A673 (cell line): ENCODE measurements around the gene MRPL14. TPM values are rescaled to one million over a fixed set of nuclear protein-coding genes. Genes with fewer than 3 reads are reported as not detected.

Source experiments
- BruUV-seq: library from RNA; stranded (reverse); fragments of 400-500 nt; replicated peaks from 2 replicates; lab custom pipeline; 2021; lab: Mats Ljungman, UMichigan
- CTCF ChIA-PET: fragments of 300-600 bp; sonication (Branson Sonifier 250); formaldehyde crosslinking; loops from one replicate; lab custom pipeline; 2022; ENCODE audit warnings: antibody characterized with exemption; lab: Charles Lee
- POLR2A ChIA-PET: fragments of 300-600 bp; sonication (Branson Sonifier 250); formaldehyde crosslinking; loops from one replicate; lab custom pipeline; 2022; ENCODE audit warnings: antibody characterized with exemption; ENCODE audit not compliant: low non-redundant PET; lab: Charles Lee
- DNase-seq: peaks from one replicate; pipeline ENCODE4 v3.0.0-alpha.2; 2015; ENCODE audit warnings: low spot score
- H3K27ac ChIP-seq: fragments of 200-600 bp; sonication (generic); 2 replicates; pipeline ENCODE4 v1.5.1; 2016; ENCODE audit warnings: mixed run types, low read depth, mild to moderate bottlenecking, mixed read lengths, antibody characterized with exemption, low read length; ENCODE audit not compliant: poor library complexity, severe bottlenecking
- H3K27me3 ChIP-seq: fragments of 200-600 bp; sonication (generic); replicated peaks from 2 replicates; pipeline ENCODE4 v1.6.1; 2017; ENCODE audit warnings: mixed run types, low read depth, mild to moderate bottlenecking, mixed read lengths, antibody characterized with exemption, low read length; ENCODE audit not compliant: insufficient read depth, poor library complexity
- H3K36me3 ChIP-seq: fragments of 200-600 bp; sonication (generic); 2 replicates; pipeline ENCODE4 v1.6.1; 2016; ENCODE audit warnings: mixed run types, mild to moderate bottlenecking, mixed read lengths, antibody characterized with exemption, low read length; ENCODE audit not compliant: insufficient read depth, poor library complexity, severe bottlenecking
- H3K4me1 ChIP-seq: fragments of 200-600 bp; sonication (generic); 2 replicates; pipeline ENCODE4 v1.6.1; 2017; ENCODE audit warnings: mixed run types, mild to moderate bottlenecking, mixed read lengths, antibody characterized with exemption, low read length; ENCODE audit not compliant: insufficient read depth, poor library complexity, severe bottlenecking
- H3K4me3 ChIP-seq: fragments of 200-600 bp; sonication (generic); 2 replicates; pipeline ENCODE4 v1.5.1; 2016; ENCODE audit warnings: low read depth, mixed run types, mild to moderate bottlenecking, mixed read lengths, low read length; ENCODE audit not compliant: poor library complexity, severe bottlenecking
- H3K9me3 ChIP-seq: fragments of 200-600 bp; sonication (generic); 2 replicates; pipeline ENCODE4 v1.6.1; 2016; ENCODE audit warnings: mixed run types, low read depth, mild to moderate bottlenecking, mixed read lengths, antibody characterized with exemption, low read length; ENCODE audit not compliant: poor library complexity, severe bottlenecking
- EZH2 ChIP-seq: fragments of 200-600 bp; sonication (generic); IDR thresholded peaks from 2 replicates; pipeline ENCODE4 v1.6.1; 2017; ENCODE audit warnings: borderline replicate concordance, low read depth, mild to moderate bottlenecking, mixed read lengths, antibody characterized with exemption, low read length; ENCODE audit not compliant: poor library complexity, severe bottlenecking
- intact Hi-C: fragments of 100-400 bp; cut with micrococcal nuclease; formaldehyde crosslinking; loops from one replicate; pipeline ENCODE4 v1.10.0; 2022; ENCODE audit not compliant: unreplicated experiment
- total RNA-seq: library from RNA; stranded (reverse); gene quantifications from 2 replicates; pipeline ENCODE4 v1.2.3, GENCODE V29; 2021
- TF ChIP-seq, protein P1 (sequence below): fragments of 300-800, 200-600 bp; sonication (generic); conservative IDR thresholded peaks from 2 replicates; pipeline ENCODE4 v1.5.1; 2017; ENCODE audit warnings: low read depth, mild to moderate bottlenecking, antibody characterized with exemption, low read length, moderate library complexity, mixed read lengths

The MRPL14 gene
- total RNA-seq, 1 experiment from 2014 or later: 78.8 TPM

DNA sequence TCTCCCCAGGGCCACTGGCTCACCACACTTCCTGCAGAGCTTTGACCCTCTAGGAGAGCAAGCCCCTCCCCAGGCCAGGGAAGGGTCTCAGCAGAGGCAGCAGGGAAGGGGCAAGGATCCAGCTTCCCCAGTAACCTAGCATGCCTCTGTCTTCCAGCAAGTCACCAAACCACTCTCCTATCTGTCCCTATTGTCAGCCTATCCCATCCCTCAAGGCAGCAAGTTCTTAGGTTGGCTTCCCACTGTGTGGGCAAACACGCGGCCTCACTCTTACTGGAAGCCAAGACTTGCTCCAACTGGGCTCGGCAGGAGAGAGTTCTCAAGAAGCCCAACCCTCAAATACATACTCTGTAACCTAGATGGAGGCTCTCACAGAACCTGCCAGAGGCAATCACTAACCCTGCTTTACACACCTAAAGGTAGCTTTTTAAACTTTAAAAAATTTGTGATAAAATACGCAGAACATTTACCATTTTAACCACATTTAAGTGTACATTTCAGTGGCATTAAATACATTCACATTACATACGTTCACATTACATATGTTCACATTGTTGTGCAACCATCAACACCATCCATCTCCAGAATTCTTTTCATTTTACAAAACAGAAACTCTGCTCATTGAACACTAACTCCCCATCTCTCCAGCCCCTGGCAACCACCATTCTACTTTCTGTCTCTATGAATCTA, 58.5 kb downstream of the MRPL14 start:
- Histone ChIP-seq H3K4me1 (peaks cover 10% of the 10 kb centered on the region), H3K9me3 (no peaks in the 10 kb centered on the region), H3K27ac (no peak overlapping the region), H3K4me3 (no peak overlapping the region), H3K36me3 (no peaks in the 10 kb centered on the region), H3K27me3 (no peaks in the 10 kb centered on the region)
- CTCF ChIA-PET: no interaction called here
- POLR2A ChIA-PET: no interaction called here
- no peak for TF ChIP-seq EZH2
- TF ChIP-seq, protein P1, sequence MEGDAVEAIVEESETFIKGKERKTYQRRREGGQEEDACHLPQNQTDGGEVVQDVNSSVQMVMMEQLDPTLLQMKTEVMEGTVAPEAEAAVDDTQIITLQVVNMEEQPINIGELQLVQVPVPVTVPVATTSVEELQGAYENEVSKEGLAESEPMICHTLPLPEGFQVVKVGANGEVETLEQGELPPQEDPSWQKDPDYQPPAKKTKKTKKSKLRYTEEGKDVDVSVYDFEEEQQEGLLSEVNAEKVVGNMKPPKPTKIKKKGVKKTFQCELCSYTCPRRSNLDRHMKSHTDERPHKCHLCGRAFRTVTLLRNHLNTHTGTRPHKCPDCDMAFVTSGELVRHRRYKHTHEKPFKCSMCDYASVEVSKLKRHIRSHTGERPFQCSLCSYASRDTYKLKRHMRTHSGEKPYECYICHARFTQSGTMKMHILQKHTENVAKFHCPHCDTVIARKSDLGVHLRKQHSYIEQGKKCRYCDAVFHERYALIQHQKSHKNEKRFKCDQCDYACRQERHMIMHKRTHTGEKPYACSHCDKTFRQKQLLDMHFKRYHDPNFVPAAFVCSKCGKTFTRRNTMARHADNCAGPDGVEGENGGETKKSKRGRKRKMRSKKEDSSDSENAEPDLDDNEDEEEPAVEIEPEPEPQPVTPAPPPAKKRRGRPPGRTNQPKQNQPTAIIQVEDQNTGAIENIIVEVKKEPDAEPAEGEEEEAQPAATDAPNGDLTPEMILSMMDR: no peak
- no TSS peak for BruUV-seq
- no peak for DNase-seq
- intact Hi-C loops: no loop called here

DNA sequence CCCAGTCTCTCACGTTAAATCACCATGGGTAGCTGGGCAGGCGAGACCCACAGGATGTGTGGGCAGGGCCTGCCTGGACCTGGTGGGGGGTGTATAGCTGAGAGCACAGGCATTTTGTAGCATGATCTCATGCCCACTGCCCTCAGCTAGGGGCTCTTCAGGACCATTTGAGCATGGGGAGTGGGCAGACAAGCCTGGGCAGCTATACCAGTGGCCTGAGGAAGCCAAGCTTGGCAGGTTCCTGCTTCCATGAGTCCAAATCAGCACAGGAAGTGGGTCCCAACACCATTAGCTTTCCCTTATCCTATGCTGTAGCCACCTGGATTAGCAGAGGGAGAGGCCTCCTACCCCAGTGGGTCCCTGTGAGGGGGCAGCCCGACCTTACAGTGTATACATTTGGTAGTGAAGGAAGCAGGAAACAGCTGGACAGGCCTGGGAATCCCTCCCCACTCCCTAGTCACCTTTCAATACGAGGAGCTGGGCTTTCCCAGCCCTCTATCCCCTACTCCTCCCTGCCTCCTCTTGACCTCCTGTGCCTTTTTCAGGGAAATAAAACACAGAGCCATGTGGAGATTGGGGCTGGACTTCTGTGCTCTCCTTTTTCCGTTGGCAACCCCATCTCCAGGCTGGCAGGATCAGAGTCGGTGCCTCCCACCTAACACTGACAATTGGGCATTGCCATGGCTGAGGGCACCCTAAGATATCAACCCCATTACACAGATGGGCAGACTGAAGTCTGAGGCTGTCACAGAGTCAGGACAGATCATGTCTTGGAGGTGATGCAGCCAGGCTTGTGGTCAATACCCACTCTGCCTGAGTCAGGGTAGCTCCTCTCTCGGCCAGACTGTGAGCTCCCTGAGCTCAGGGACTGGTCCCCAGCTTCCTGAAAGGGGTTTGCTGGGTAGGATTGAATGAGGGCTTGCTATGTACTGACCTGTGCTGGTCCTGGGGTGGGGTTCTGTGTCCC, 59.8 kb downstream of the MRPL14 start:
- ChIA-PET CTCF (no interaction called here), POLR2A (no interaction called here)
- Histone ChIP-seq H3K4me1 (peaks cover under 1% of the 10 kb centered on the region), H3K4me3 (no peak overlapping the region), H3K9me3 (no peaks in the 10 kb centered on the region), H3K27me3 (no peaks in the 10 kb centered on the region), H3K36me3 (no peaks in the 10 kb centered on the region), H3K27ac (no peak overlapping the region)
- TF ChIP-seq, protein P1: no peak
- TF ChIP-seq EZH2: no peak
- intact Hi-C loops: no loop called here
- no TSS peak for BruUV-seq
- DNase-seq: no peak

DNA sequence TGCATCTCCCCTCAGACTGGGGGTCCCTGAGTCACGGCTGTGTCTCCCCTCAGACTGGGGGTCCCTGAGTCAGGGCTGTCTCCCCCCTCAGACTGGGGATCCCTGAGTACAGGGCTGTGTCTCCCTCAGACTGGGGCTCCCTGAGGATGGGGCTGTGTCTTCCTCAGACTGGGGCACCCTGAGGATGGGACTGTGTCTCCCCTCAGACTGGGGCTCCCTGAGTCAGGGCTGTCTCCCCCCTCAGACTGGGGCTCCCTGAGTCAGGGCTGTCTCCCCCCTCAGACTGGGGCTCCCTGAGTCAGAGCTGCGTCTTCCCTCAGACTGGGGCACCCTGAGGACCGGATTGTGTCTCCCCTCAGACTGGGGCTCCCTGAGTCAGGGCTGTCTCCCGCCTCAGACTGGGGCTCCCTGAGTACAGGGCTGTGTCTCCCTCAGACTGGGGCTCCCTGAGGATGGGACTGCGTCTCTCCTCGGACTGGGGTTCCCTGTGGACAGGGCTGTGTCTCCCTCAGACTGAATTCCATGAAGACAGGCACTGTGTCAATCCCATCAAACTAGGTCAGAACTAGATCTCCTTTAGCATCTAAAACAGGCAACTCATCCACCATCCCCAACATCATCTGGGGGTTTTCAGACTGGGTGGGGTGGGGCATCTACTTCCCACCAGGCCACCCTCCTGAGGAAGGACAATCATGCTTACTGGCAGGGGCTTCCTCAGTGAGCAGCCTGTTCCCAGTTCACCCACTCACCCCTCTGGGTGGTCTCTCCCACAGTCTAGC, 60.7 kb downstream of the MRPL14 start:
- H3K4me3 ChIP-seq: no peak overlapping the region
- intact Hi-C loops: no loop called here
- no peaks in the 10 kb centered on the region for H3K4me1 ChIP-seq
- no peak overlapping the region for H3K27ac ChIP-seq
- DNase-seq: no peak
- no peaks in the 10 kb centered on the region for H3K9me3 ChIP-seq
- BruUV-seq: no TSS peak
- ChIA-PET CTCF (interaction anchor here (0.6 kb wide), 1 partner anchor 43 kb away, joined by 3 read pairs; no protein-coding TSS in a partner anchor), POLR2A (no interaction called here)
- no peaks in the 10 kb centered on the region for H3K27me3 ChIP-seq
- no peaks in the 10 kb centered on the region for H3K36me3 ChIP-seq
- TF ChIP-seq EZH2: no peak
- TF ChIP-seq, protein P1: no peak
